NCI-H146 treated with DMSO at 0.1 percent for 48 hours (cell line): ENCODE measurements around the gene DCLK2.

ENCODE experiments used
- DNase-seq: peaks from one replicate; lab custom pipeline; 2025; ENCODE audit not compliant: unreplicated experiment; lab: John Stamatoyannopoulos, UW

Gene DCLK2

GRCh38 chr4:150068300-150068960, 9.8 kb upstream of the DCLK2 start:
- no peak for DNase-seq

- DNase-seq: no peak
These were observed 8.9 kb upstream of the DCLK2 start for GRCh38 chr4:150069353-150069752.

GRCh38 chr4:150070464-150071170, 7.6 kb upstream of the DCLK2 start:
- no peak for DNase-seq

GRCh38 chr4:150072471-150072870, 5.8 kb upstream of the DCLK2 start:
- DNase-seq: no peak

- DNase-seq: no peak
These were observed 5.1 kb upstream of the DCLK2 start for GRCh38 chr4:150072906-150073714.

GRCh38 chr4:150074064-150074463, 4.2 kb upstream of the DCLK2 start:
- no peak for DNase-seq

- DNase-seq: peak; percentile 28
These were observed 385 bp downstream of the DCLK2 start for GRCh38 chr4:150078579-150079080.

- peak; percentile 36 for DNase-seq
These were observed 886 bp downstream of the DCLK2 start for GRCh38 chr4:150079081-150079581.

GRCh38 chr4:150080337-150080736, 2.1 kb downstream of the DCLK2 start:
- no peak for DNase-seq

- no peak for DNase-seq
These were observed 2.6 kb downstream of the DCLK2 start for GRCh38 chr4:150080875-150081274.

- no peak for DNase-seq
These were observed 4.0 kb downstream of the DCLK2 start for GRCh38 chr4:150082241-150082640.

GRCh38 chr4:150087006-150087405, 8.8 kb downstream of the DCLK2 start:
- DNase-seq: no peak

- no peak for DNase-seq
These were observed 11.5 kb downstream of the DCLK2 start for GRCh38 chr4:150089732-150090131.

GRCh38 chr4:150090836-150091235, 12.6 kb downstream of the DCLK2 start:
- no peak for DNase-seq

GRCh38 chr4:150094676-150095075, 16.4 kb downstream of the DCLK2 start:
- DNase-seq: no peak

GRCh38 chr4:150096625-150097024, 18.4 kb downstream of the DCLK2 start:
- no peak for DNase-seq

- no peak for DNase-seq
These were observed 20.0 kb downstream of the DCLK2 start for GRCh38 chr4:150098214-150098613.

- no peak for DNase-seq
These were observed 26.3 kb downstream of the DCLK2 start for GRCh38 chr4:150104404-150105027.

GRCh38 chr4:150106886-150107285, 28.6 kb downstream of the DCLK2 start:
- no peak for DNase-seq

GRCh38 chr4:150108691-150109090, 30.4 kb downstream of the DCLK2 start:
- no peak for DNase-seq

GRCh38 chr4:150114641-150115040, 36.4 kb downstream of the DCLK2 start:
- no peak for DNase-seq
